ENCODE measurements around the gene ASB5. TPM values are rescaled to one million over a fixed set of nuclear protein-coding genes. Genes with fewer than 3 reads are reported as not detected.

Gene ASB5
- total RNA-seq, 1 experiment from 2014 or later = not detected

- H3K27ac Mint-ChIP-seq (ENCODE audit: unreplicated experiment) = no peak overlapping the region
- H3K27me3 ChIP-seq (replicated peaks; ENCODE audit: control insufficient read depth, insufficient read depth, low read length) = no peaks in the 10 kb centered on the region
- no peaks in the 10 kb centered on the region for H3K4me1 ChIP-seq
- H3K9me3 Mint-ChIP-seq (ENCODE audit: unreplicated experiment) = no peaks in the 10 kb centered on the region
- CTCF ChIA-PET = no interaction called here
- H3K4me3 Mint-ChIP-seq (ENCODE audit: unreplicated experiment) = no peak overlapping the region
- no peaks in the 10 kb centered on the region for H3K36me3 ChIP-seq (ENCODE audit: control insufficient read depth, insufficient read depth, low read length)
- DNase-seq = no peak
- H3K4me1 Mint-ChIP-seq (ENCODE audit: low read depth, unreplicated experiment) = no peaks in the 10 kb centered on the region
- BruUV-seq (replicated peaks) = no TSS peak
- POLR2A ChIA-PET = no interaction called here
- no peaks in the 10 kb centered on the region for H3K36me3 Mint-ChIP-seq (ENCODE audit: insufficient read depth, unreplicated experiment)
- H3K4me3 ChIP-seq (ENCODE audit: low read depth, low read length) = no peak overlapping the region
- no peak for TF ChIP-seq CTCF (IDR thresholded peaks at IDR 0.05; ENCODE audit: insufficient read depth in 1 of 2, low read depth in 1 of 2, low read length in 1 of 2, severe bottlenecking in 1 of 2, unreplicated experiment in 1 of 2)
- H3K9me3 ChIP-seq = no peaks in the 10 kb centered on the region
- H3K27me3 Mint-ChIP-seq (ENCODE audit: insufficient read depth, unreplicated experiment) = peaks cover 2% of the 10 kb centered on the region
- intact Hi-C loops (cut with micrococcal nuclease; ENCODE audit: unreplicated experiment) = no loop called here
Observed at GRCh38 chr4:176226736-176227135, 42.3 kb downstream of the ASB5 start.

- no peaks in the 10 kb centered on the region for H3K9me3 ChIP-seq
- no peaks in the 10 kb centered on the region for H3K4me1 ChIP-seq
- H3K4me3 ChIP-seq (ENCODE audit: low read depth, low read length) = no peak overlapping the region
- ChIA-PET POLR2A (no interaction called here), CTCF (no interaction called here)
- intact Hi-C loops (cut with micrococcal nuclease; ENCODE audit: unreplicated experiment) = no loop called here
- no peak overlapping the region for H3K27ac Mint-ChIP-seq (ENCODE audit: unreplicated experiment)
- no peaks in the 10 kb centered on the region for H3K27me3 ChIP-seq (replicated peaks; ENCODE audit: control insufficient read depth, insufficient read depth, low read length)
- H3K27me3 Mint-ChIP-seq (ENCODE audit: insufficient read depth, unreplicated experiment) = no peaks in the 10 kb centered on the region
- H3K36me3 Mint-ChIP-seq (ENCODE audit: insufficient read depth, unreplicated experiment) = no peaks in the 10 kb centered on the region
- no peaks in the 10 kb centered on the region for H3K36me3 ChIP-seq (ENCODE audit: control insufficient read depth, insufficient read depth, low read length)
- DNase-seq = no peak
- H3K4me3 Mint-ChIP-seq (ENCODE audit: unreplicated experiment) = no peak overlapping the region
- no TSS peak for BruUV-seq (replicated peaks)
- no peak for TF ChIP-seq CTCF (IDR thresholded peaks at IDR 0.05; ENCODE audit: insufficient read depth in 1 of 2, low read depth in 1 of 2, low read length in 1 of 2, severe bottlenecking in 1 of 2, unreplicated experiment in 1 of 2)
- no peaks in the 10 kb centered on the region for H3K9me3 Mint-ChIP-seq (ENCODE audit: unreplicated experiment)
- H3K4me1 Mint-ChIP-seq (ENCODE audit: low read depth, unreplicated experiment) = no peaks in the 10 kb centered on the region
Observed at GRCh38 chr4:176223561-176223960, 45.5 kb downstream of the ASB5 start.

GRCh38 chr4:176222149-176222548, 46.9 kb downstream of the ASB5 start:
- H3K27me3 Mint-ChIP-seq (ENCODE audit: insufficient read depth, unreplicated experiment) = no peaks in the 10 kb centered on the region
- H3K36me3 ChIP-seq (ENCODE audit: control insufficient read depth, insufficient read depth, low read length) = no peaks in the 10 kb centered on the region
- H3K4me3 Mint-ChIP-seq (ENCODE audit: unreplicated experiment) = no peak overlapping the region
- no peaks in the 10 kb centered on the region for H3K9me3 Mint-ChIP-seq (ENCODE audit: unreplicated experiment)
- no peak overlapping the region for H3K4me3 ChIP-seq (ENCODE audit: low read depth, low read length)
- ChIA-PET POLR2A (no interaction called here), CTCF (no interaction called here)
- no peaks in the 10 kb centered on the region for H3K36me3 Mint-ChIP-seq (ENCODE audit: insufficient read depth, unreplicated experiment)
- H3K4me1 Mint-ChIP-seq (ENCODE audit: low read depth, unreplicated experiment) = no peaks in the 10 kb centered on the region
- intact Hi-C loops (cut with micrococcal nuclease; ENCODE audit: unreplicated experiment) = no loop called here
- no peak overlapping the region for H3K27ac Mint-ChIP-seq (ENCODE audit: unreplicated experiment)
- H3K4me1 ChIP-seq = no peaks in the 10 kb centered on the region
- no TSS peak for BruUV-seq (replicated peaks)
- no peaks in the 10 kb centered on the region for H3K9me3 ChIP-seq
- H3K27me3 ChIP-seq (replicated peaks; ENCODE audit: control insufficient read depth, insufficient read depth, low read length) = no peaks in the 10 kb centered on the region
- no peak for DNase-seq
- no peak for TF ChIP-seq CTCF (IDR thresholded peaks at IDR 0.05; ENCODE audit: insufficient read depth in 1 of 2, low read depth in 1 of 2, low read length in 1 of 2, severe bottlenecking in 1 of 2, unreplicated experiment in 1 of 2)
